GM23248 (cell line): Measurements from ENCODE around the gene ZBTB12. TPM values are rescaled to one million over a fixed set of nuclear protein-coding genes. Genes with fewer than 3 reads are reported as not detected.

ENCODE experiments used
- DNase-seq: peaks from one replicate; pipeline ENCODE4 v3.0.0-alpha.2; 2015
- H2AFZ ChIP-seq: fragments of 200-600 bp; sonication (generic); 2 replicates; pipeline ENCODE4 v1.6.1; 2016; ENCODE audit warnings: antibody characterized with exemption
- H3F3A ChIP-seq: fragments of 200-600 bp; sonication (generic); 2 replicates; pipeline ENCODE4 v1.6.1; 2016; ENCODE audit warnings: mild to moderate bottlenecking, antibody characterized with exemption, mixed run types; ENCODE audit not compliant: insufficient read depth
- H3K27ac ChIP-seq: fragments of 200-600 bp; sonication (generic); 2 replicates; pipeline ENCODE4 v1.5.1; 2016; ENCODE audit warnings: mild to moderate bottlenecking
- H3K27me3 ChIP-seq: fragments of 200-600 bp; sonication (generic); replicated peaks from 2 replicates; pipeline ENCODE4 v1.6.1; 2016; ENCODE audit warnings: mild to moderate bottlenecking; ENCODE audit not compliant: insufficient read depth
- H3K36me3 ChIP-seq: fragments of 200-600 bp; sonication (generic); 2 replicates; pipeline ENCODE4 v1.6.1; 2016; ENCODE audit warnings: low read depth, mild to moderate bottlenecking
- H3K4me1 ChIP-seq: fragments of 200-600 bp; sonication (generic); 2 replicates; pipeline ENCODE4 v1.6.1; 2016; ENCODE audit warnings: mild to moderate bottlenecking; ENCODE audit not compliant: insufficient read depth
- H3K4me2 ChIP-seq: fragments of 200-600 bp; sonication (generic); one replicate; pipeline ENCODE4 v1.6.1; 2016; ENCODE audit warnings: mild to moderate bottlenecking; ENCODE audit not compliant: unreplicated experiment
- H3K4me3 ChIP-seq: fragments of 200-600 bp; sonication (generic); 2 replicates; pipeline ENCODE4 v1.5.1; 2016; ENCODE audit warnings: mild to moderate bottlenecking
- H3K79me2 ChIP-seq: fragments of 200-600 bp; sonication (generic); 2 replicates; pipeline ENCODE4 v1.6.1; 2016; ENCODE audit warnings: mild to moderate bottlenecking; ENCODE audit not compliant: insufficient read depth
- H3K9ac ChIP-seq: fragments of 200-600 bp; sonication (generic); 2 replicates; pipeline ENCODE4 v1.6.1; 2016; ENCODE audit warnings: mild to moderate bottlenecking
- H3K9me2 ChIP-seq: fragments of 200-600 bp; sonication (generic); 2 replicates; pipeline ENCODE4 v1.6.1; 2016; ENCODE audit warnings: mixed run types, mild to moderate bottlenecking, moderate library complexity; ENCODE audit not compliant: insufficient read depth
- H3K9me3 ChIP-seq: fragments of 200-600 bp; sonication (generic); one replicate; pipeline ENCODE4 v1.6.1; 2017; ENCODE audit warnings: low read depth
- H4K20me1 ChIP-seq: fragments of 200-600 bp; sonication (generic); 2 replicates; pipeline ENCODE4 v1.6.0; 2016; ENCODE audit not compliant: insufficient read depth
- EZH2 ChIP-seq: fragments of 200-600 bp; sonication (generic); IDR thresholded peaks from 2 replicates; pipeline ENCODE4 v1.6.1; 2018; ENCODE audit warnings: antibody characterized with exemption, mild to moderate bottlenecking; ENCODE audit not compliant: insufficient read depth, poor library complexity, severe bottlenecking
- EZH2phosphoT487 ChIP-seq: fragments of 200-600 bp; sonication (generic); IDR thresholded peaks from 2 replicates; pipeline ENCODE4 v1.6.1; 2018; ENCODE audit warnings: antibody characterized with exemption, moderate library complexity, mild to moderate bottlenecking, low read depth; ENCODE audit not compliant: insufficient read depth
- WGBS, 2 experiments: methylation state at CpG; one replicate each; pipeline ENCODE4 v1.1.6; 2015 to 2017; ENCODE audit warnings: low lambda C conversion rate in 2 of 2, low coverage in 1 of 2; ENCODE audit errors: missing lambda C conversion rate in 2 of 2; 5-methylcytosine and 5-hydroxymethylcytosine counted together
- in situ Hi-C: fragments of 300-500 bp; cut with MboI; formaldehyde crosslinking; loops from 2 replicates; pipeline ENCODE4 v1.15.0; 2020
- polyA plus RNA-seq: library from polyadenylated mRNA; unstranded; fragments of >200 nt; fragmentation: Nextera tagmentation; extraction: Ambion mirVana; gene quantifications from 2 replicates; pipeline ENCODE4 v1.2.1, GENCODE V29; 2016
- total RNA-seq: library from RNA; depleted of rRNA; stranded (reverse); fragments of >200 nt; shearing (Covaris generic); gene quantifications from 2 replicates; pipeline ENCODE4 v1.2.3, GENCODE V29; 2014

The ZBTB12 gene
- total and polyA plus RNA-seq, 2 experiments from 2014 or later = 6.1 TPM; not detected in 1

DNA sequence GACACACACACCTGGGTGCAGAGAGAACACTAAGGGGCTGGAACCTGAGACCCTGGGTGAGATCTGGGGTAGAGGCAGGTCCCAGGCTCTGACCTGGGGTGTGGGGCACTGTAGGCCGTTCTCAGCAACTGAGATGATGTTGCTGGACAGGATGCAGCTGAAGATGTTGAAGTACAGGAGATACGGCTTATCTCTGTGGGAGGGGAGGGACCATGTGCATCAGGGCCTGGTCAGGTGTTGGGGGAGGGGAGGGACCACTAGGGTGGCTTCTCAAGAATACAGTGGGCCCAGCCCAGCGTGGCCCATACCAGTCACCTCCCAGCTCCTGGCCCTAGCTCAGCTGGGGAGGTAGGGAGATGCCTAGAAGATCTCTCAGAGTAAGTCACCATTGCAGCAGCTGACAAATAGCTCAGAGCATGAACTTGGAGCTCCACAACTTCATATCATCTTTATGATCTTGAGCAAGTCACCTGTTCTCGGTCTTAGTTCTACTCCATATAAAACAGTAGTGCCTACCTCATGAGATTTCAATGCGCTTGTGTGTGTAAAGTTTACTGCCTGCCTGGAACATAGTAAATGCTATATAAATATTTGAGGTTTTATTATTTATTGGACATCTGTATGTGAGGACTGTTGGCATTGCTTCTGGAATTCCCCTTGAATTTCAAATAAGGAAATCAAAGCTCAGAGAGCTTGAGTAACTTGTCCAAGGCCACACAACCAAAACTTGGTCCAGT, 26.9 kb downstream of the ZBTB12 start:
- in situ Hi-C loops = no loop called here
- no peaks in the 10 kb centered on the region for H3K36me3 ChIP-seq
- H3K79me2 ChIP-seq = no peaks in the 10 kb centered on the region
- H2AFZ ChIP-seq = no peak overlapping the region
- H3K9ac ChIP-seq = no peak overlapping the region
- no peaks in the 10 kb centered on the region for H3K9me2 ChIP-seq
- no peaks in the 10 kb centered on the region for H3K4me1 ChIP-seq
- no peak for TF ChIP-seq EZH2
- no peak for TF ChIP-seq EZH2phosphoT487
- H4K20me1 ChIP-seq = no peaks in the 10 kb centered on the region
- no peak for DNase-seq
- no peak overlapping the region for H3K27ac ChIP-seq
- H3K27me3 ChIP-seq = no peaks in the 10 kb centered on the region
- no peak overlapping the region for H3K4me2 ChIP-seq
- H3K9me3 ChIP-seq = no peaks in the 10 kb centered on the region
- H3F3A ChIP-seq = no peaks in the 10 kb centered on the region
- WGBS, 2 experiments = 85 to 94% methylated on average over 4 to 5 of the region's 5 CpGs
- H3K4me3 ChIP-seq = no peak overlapping the region

DNA sequence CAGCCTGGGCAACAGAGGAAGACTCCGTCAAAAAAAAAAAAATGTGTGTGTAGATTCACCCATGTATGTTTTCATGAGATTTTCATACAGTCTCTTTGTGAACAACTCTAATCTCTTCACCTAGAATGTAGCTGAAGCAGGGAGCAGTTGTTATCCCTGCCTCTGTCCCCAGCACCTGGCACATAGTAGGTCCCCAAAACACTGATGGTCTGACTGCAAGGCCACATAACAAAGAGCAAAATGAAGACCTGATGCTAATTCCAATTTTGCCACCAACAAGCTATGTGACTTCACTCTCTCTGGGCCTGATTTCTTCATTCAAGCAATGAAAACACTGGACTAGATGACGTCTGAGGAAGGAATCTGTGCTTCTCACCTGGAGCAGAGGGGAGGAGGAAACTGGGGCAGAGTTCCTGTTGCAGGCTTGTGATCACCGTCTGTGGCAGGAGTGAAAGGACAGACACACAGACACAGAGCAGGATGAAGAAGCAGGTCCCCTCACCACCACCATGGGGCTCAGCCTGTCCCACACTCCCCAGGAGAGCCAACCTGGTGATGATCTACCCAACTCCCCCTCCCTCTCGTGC, 27.7 kb downstream of the ZBTB12 start:
- DNase-seq = no peak
- WGBS, 2 experiments = 57 to 69% methylated on average over 4 of the region's 4 CpGs
- H3K9me2 ChIP-seq = no peaks in the 10 kb centered on the region

DNA sequence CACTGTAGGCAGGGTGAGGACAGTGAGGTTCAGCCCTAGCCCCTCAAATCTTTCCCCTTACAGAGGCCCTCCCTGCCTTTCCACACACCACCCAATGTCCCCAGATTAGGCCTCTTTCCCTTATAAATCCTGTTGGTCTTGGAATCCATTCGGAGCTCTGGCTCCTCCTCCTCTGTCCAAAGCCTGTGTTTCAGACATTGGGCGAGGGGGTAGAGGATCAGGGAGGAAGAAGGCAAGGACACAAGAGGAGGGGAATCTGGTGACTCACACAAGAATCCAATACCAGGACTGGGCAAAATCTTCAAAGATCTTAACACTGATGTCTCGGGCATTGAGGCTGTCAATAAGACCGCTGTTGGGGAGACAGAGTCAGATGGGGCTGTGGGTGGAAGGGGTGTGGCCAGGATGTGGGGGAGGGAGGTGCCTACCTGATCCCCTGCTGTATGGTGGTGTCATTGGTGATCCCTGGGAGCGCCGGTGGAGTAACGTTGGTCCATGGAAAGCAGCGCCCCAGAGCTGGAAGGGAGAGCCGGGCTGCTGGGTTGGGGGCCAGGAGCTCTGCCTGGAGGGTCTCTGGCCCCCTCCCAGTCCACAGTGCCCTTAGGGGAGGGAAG, 30.7 kb downstream of the ZBTB12 start:
- DNase-seq = no peak
- no peak overlapping the region for H2AFZ ChIP-seq
- 47% methylated on average over 9 of the region's 9 CpGs for whole genome bisulfite sequencing, 2 experiments
- no peaks in the 10 kb centered on the region for H3K27me3 ChIP-seq
- H3K9me2 ChIP-seq = no peaks in the 10 kb centered on the region
- no peak overlapping the region for H3K4me2 ChIP-seq
- in situ Hi-C loops = no loop called here
- H4K20me1 ChIP-seq = no peaks in the 10 kb centered on the region
- H3K4me3 ChIP-seq = no peak overlapping the region
- H3K36me3 ChIP-seq = no peaks in the 10 kb centered on the region
- no peaks in the 10 kb centered on the region for H3F3A ChIP-seq
- no peak overlapping the region for H3K9ac ChIP-seq
- TF ChIP-seq EZH2 (no peak), EZH2phosphoT487 (no peak)
- no peak overlapping the region for H3K27ac ChIP-seq
- no peaks in the 10 kb centered on the region for H3K4me1 ChIP-seq
- no peaks in the 10 kb centered on the region for H3K79me2 ChIP-seq
- H3K9me3 ChIP-seq = no peaks in the 10 kb centered on the region

More for the DNA sequence above, 27.7 kb downstream of the ZBTB12 start:
- H3F3A ChIP-seq = no peaks in the 10 kb centered on the region
- H3K9ac ChIP-seq = no peak overlapping the region
- H3K36me3 ChIP-seq = no peaks in the 10 kb centered on the region
- in situ Hi-C loops = no loop called here
- H3K27ac ChIP-seq = no peak overlapping the region
- TF ChIP-seq EZH2 (no peak), EZH2phosphoT487 (no peak)
- H3K27me3 ChIP-seq = no peaks in the 10 kb centered on the region
- H4K20me1 ChIP-seq = no peaks in the 10 kb centered on the region
- H3K9me3 ChIP-seq = no peaks in the 10 kb centered on the region
- no peak overlapping the region for H3K4me2 ChIP-seq
- no peak overlapping the region for H3K4me3 ChIP-seq
- H3K79me2 ChIP-seq = no peaks in the 10 kb centered on the region
- no peaks in the 10 kb centered on the region for H3K4me1 ChIP-seq
- H2AFZ ChIP-seq = no peak overlapping the region

DNA sequence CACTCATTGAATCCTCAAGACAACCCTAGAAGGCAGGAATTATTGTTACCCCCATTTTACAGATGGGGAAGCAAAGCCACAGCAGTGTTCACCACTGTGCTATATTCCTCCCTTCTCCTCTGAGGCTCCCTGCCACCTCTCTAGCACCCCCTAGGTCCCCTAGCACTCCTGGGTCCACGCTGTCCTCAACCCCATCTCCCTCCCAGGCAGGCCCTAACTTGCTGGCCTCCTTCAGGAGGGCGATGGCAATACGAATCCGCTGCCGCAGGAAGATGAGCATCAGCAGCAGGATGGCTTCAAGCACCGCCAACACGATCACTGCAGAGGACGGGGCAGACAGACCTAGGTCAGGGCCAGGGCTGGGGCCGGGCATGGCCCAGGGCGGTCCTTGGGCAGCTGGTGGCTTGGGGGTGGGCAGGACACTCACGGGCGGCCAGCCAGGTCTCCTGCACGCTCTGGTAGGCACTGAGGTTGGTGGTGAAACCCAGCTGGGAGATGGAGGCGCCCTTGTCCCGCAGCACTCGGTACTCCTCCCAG, 31.4 kb downstream of the ZBTB12 start:
- Histone ChIP-seq H3K27ac (no peak overlapping the region), H3K9ac (no peak overlapping the region), H3K4me2 (no peak overlapping the region), H2AFZ (no peak overlapping the region), H3K9me2 (no peaks in the 10 kb centered on the region), H3K9me3 (no peaks in the 10 kb centered on the region), H3K79me2 (no peaks in the 10 kb centered on the region), H3K4me1 (no peaks in the 10 kb centered on the region), H3K4me3 (no peak overlapping the region), H3K36me3 (no peaks in the 10 kb centered on the region), H3F3A (no peaks in the 10 kb centered on the region), H4K20me1 (no peaks in the 10 kb centered on the region), H3K27me3 (no peaks in the 10 kb centered on the region)
- no peak for DNase-seq
- TF ChIP-seq EZH2phosphoT487 = no peak
- TF ChIP-seq EZH2 = no peak
- in situ Hi-C loops = no loop called here
- WGBS, 2 experiments = 59 to 64% methylated on average over 14 to 16 of the region's 16 CpGs
